Spleen (tissue), 11 donors: ENCODE results near the gene HOXD10. TPM values are rescaled to one million over a fixed set of nuclear protein-coding genes. Genes with fewer than 3 reads are reported as not detected.

Source experiments
- DNase-seq: peaks from one replicate; pipeline ENCODE4 v3.0.0-alpha.2; 2020
- H3K27ac ChIP-seq, 8 donors: fragments of 200-600 bp; sonication (generic) in 7 of 8; 1 replicate in 4 of 8; 2 replicates in 4 of 8; pipeline versions ENCODE4 v1.5.0 to v1.8.0; 2016 to 2021; ENCODE audit warnings: inconsistent platforms in 4 of 8, mild to moderate bottlenecking in 4 of 8, moderate library complexity in 1 of 8
- H3K27me3 ChIP-seq, 7 donors: fragments of 200-600 bp; sonication (generic) in 6 of 7; replicated peaks in 1 of 7; 1 replicate in 4 of 7; 2 replicates in 3 of 7; pipeline versions ENCODE4 v1.5.0 to v1.8.0; 2016 to 2021; ENCODE audit warnings: inconsistent platforms in 3 of 7, mild to moderate bottlenecking in 1 of 7
- H3K36me3 ChIP-seq, 6 donors: fragments of 200-600 bp; sonication (generic) in 5 of 6; 1 replicate in 4 of 6; 2 replicates in 2 of 6; pipeline versions ENCODE4 v1.5.0 to v1.8.0; 2016 to 2021; ENCODE audit warnings: inconsistent platforms in 2 of 6
- H3K4me1 ChIP-seq, 6 donors: fragments of 200-600 bp; sonication (generic) in 5 of 6; 1 replicate in 3 of 6; 2 replicates in 3 of 6; pipeline versions ENCODE4 v1.5.0 to v1.8.0; 2016 to 2021; ENCODE audit warnings: inconsistent platforms in 3 of 6
- H3K4me3 ChIP-seq, 8 donors: fragments of 200-600 bp; sonication (generic) in 7 of 8; 1 replicate in 4 of 8; 2 replicates in 4 of 8; pipeline versions ENCODE4 v1.5.0 to v1.8.0; 2016 to 2021; ENCODE audit warnings: inconsistent platforms in 4 of 8, mild to moderate bottlenecking in 4 of 8, moderate library complexity in 2 of 8
- H3K9me3 ChIP-seq, 8 donors: fragments of 200-600 bp; sonication (generic) in 7 of 8; 1 replicate in 4 of 8; 2 replicates in 4 of 8; pipeline versions ENCODE4 v1.5.0 to v1.8.0; 2016 to 2021; ENCODE audit warnings: inconsistent platforms in 4 of 8
- POLR2A ChIP-seq, 3 donors: fragments of 450-650 bp; IDR thresholded peaks; one replicate each; pipeline ENCODE4 v1.5.1; 2017; ENCODE audit warnings: antibody characterized with exemption in 3 of 3, mild to moderate bottlenecking in 1 of 3
- POLR2AphosphoS5 ChIP-seq, 3 donors: sonication (generic); formaldehyde crosslinking; IDR thresholded peaks; one replicate each; pipeline ENCODE4 v1.5.1; 2017; ENCODE audit warnings: antibody characterized with exemption in 3 of 3
- WGBS, 5 donors: extraction: QIAGEN DNeasy Blood & Tissue Kit in 3 of 5; methylation state at CpG; one replicate each; pipeline versions ENCODE4 v1.1.5 to v1.1.7; 2013 to 2018; 5-methylcytosine and 5-hydroxymethylcytosine counted together
- intact Hi-C: fragments of 100-400 bp; cut with DNase I; formaldehyde crosslinking; loops from one replicate; pipeline ENCODE4 v1.15.0; 2023; ENCODE audit warnings: low total_unique reads
- polyA plus RNA-seq, 3 donors: library from polyadenylated mRNA; stranded (reverse); fragments of 200-250 nt; gene quantifications; one replicate each; pipeline ENCODE4 v1.2.1, GENCODE V29; 2013
- total RNA-seq, 7 donors: library from RNA; depleted of rRNA in 3 of 7; stranded (reverse); fragments of >200 nt in 3 of 7; fragmentation: NEBNext Ultra II Directional in 4 of 7; extraction: Animal tissue kit (Norgen Biotek cat#: 25700) in 4 of 7; gene quantifications; one replicate each; pipeline versions ENCODE4 v1.1.0 to v1.2.1, GENCODE V29; 2016 to 2021
- TF ChIP-seq, protein P1 (sequence below), 11 experiments: fragments of 200-600 bp in 7 of 11; fragments of 450-650 bp in 4 of 11; sonication (generic) in 4 of 11; IDR thresholded peaks in 8 of 11; conservative IDR thresholded peaks in 3 of 11; 1 replicate in 7 of 11; 2 replicates in 4 of 11; pipeline versions ENCODE4 v1.4.0 to v1.8.0; 2016 to 2021; ENCODE audit warnings: antibody characterized with exemption in 11 of 11, inconsistent platforms in 4 of 11, mild to moderate bottlenecking in 1 of 11
- donor health status: healthy with polysubstance abuse.
- donor health status: DM: no; HTN: no; CAD: no; lungs with moderate emphysema.
- donor health status: DM: no; HTN: no; CAD: no.
- donor health status: Bipolar disorder and iron deficiency.
- donor health status: healthy.
- donor health status: DM: no; HTN: no; CAD: no.
- donor health status: DM: yes; HTN: yes; CAD: no.

HOXD10 gene
- total and polyA plus RNA-seq, 10 donors = 0.06 TPM; not detected in 9

DNA sequence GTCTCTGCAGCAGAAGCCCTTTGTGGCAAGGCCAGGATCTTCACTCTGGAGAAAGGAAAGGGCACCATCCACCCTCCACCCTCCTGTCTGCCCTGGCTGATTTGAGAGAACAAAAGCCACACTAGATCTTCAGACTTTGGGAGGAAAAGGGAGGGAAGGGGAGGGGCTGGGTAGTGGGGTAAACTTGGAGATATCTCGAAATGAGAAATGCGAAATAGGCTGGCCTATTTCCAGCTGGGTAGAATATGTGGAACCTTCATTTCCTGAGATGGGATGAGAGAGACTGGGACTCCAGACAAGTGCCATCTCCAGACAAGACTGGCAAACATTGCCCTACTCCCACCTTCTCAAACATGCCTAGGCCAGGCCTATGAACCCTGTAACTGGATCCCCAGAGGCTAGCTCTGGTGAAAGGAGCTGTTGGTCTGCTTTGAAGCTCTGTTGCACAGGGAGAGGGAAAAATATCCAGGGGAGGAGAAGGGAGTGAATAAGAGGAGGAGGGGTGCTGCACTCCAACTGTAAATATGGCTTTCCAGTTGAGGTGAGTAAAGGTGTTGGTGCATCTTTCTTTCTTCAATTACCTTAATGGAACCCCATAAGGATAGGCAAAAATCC, 15.3 kb upstream of the HOXD10 start:
- 10 to 23% (median 12%) methylated on average over 2 of the region's 2 CpGs for WGBS, 5 donors
- Histone ChIP-seq H3K9me3 (peaks cover 0 to 5% (median 0%) of the 10 kb centered on the region in 8 donors), H3K4me3 (no peak overlapping the region), H3K27ac (no peak overlapping the region), H3K36me3 (no peaks in the 10 kb centered on the region), H3K27me3 (peaks cover 26 to 100% (median 100%) of the 10 kb centered on the region in 7 donors), H3K4me1 (peaks cover 11 to 69% (median 48%) of the 10 kb centered on the region in 6 donors)
- no peak for DNase-seq
- intact Hi-C loops = loop anchor here (5.0 kb wide), 1 partner anchor 414 kb away; no protein-coding TSS in a partner anchor
- TF ChIP-seq POLR2A (IDR thresholded peaks at IDR 0.05) (no peak), POLR2AphosphoS5 (IDR thresholded peaks at IDR 0.05) (no peak)
- TF ChIP-seq, protein P1, sequence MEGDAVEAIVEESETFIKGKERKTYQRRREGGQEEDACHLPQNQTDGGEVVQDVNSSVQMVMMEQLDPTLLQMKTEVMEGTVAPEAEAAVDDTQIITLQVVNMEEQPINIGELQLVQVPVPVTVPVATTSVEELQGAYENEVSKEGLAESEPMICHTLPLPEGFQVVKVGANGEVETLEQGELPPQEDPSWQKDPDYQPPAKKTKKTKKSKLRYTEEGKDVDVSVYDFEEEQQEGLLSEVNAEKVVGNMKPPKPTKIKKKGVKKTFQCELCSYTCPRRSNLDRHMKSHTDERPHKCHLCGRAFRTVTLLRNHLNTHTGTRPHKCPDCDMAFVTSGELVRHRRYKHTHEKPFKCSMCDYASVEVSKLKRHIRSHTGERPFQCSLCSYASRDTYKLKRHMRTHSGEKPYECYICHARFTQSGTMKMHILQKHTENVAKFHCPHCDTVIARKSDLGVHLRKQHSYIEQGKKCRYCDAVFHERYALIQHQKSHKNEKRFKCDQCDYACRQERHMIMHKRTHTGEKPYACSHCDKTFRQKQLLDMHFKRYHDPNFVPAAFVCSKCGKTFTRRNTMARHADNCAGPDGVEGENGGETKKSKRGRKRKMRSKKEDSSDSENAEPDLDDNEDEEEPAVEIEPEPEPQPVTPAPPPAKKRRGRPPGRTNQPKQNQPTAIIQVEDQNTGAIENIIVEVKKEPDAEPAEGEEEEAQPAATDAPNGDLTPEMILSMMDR (IDR thresholded peaks at IDR 0.05 in 8 of 11, conservative IDR thresholded peaks at IDR 0.05 in 3 of 11) = no peak

DNA sequence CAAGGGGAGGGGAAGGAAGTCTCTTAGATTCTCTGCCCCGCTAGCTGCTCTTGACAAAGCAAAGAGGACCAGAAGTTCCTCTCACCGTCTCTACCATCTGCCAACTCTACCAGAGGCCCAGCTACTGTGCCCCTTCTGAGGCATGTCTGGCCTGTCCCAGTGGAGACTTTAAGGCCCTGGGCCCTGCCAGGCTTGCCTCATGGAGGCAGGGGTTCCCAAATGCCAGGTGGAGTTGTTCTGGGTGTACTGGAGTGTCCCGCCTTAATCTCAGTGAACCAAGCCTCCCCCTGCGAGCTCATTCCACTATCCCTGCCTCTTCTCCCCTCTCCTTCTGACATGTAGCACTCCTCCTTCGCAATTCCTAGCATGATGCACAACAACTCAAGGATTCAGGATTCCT, 14.7 kb upstream of the HOXD10 start:
- H3K4me3 ChIP-seq = no peak overlapping the region
- no peak overlapping the region for H3K27ac ChIP-seq
- H3K9me3 ChIP-seq = peaks cover 0 to 6% (median 0%) of the 10 kb centered on the region in 8 donors
- no peaks in the 10 kb centered on the region for H3K36me3 ChIP-seq
- 19 to 29% (median 28%) methylated on average over 5 of the region's 5 CpGs for WGBS, 5 donors
- TF ChIP-seq POLR2A (IDR thresholded peaks at IDR 0.05) (no peak), POLR2AphosphoS5 (IDR thresholded peaks at IDR 0.05) (no peak)
- TF ChIP-seq, protein P1 (IDR thresholded peaks at IDR 0.05 in 8 of 11, conservative IDR thresholded peaks at IDR 0.05 in 3 of 11) = no peak
- intact Hi-C loops = loop anchor here (5.0 kb wide), 1 partner anchor 415 kb away; no protein-coding TSS in a partner anchor
- no peak for DNase-seq
- peaks cover 16 to 69% (median 48%) of the 10 kb centered on the region in 6 donors for H3K4me1 ChIP-seq
- peaks cover 26 to 100% (median 100%) of the 10 kb centered on the region in 7 donors for H3K27me3 ChIP-seq

DNA sequence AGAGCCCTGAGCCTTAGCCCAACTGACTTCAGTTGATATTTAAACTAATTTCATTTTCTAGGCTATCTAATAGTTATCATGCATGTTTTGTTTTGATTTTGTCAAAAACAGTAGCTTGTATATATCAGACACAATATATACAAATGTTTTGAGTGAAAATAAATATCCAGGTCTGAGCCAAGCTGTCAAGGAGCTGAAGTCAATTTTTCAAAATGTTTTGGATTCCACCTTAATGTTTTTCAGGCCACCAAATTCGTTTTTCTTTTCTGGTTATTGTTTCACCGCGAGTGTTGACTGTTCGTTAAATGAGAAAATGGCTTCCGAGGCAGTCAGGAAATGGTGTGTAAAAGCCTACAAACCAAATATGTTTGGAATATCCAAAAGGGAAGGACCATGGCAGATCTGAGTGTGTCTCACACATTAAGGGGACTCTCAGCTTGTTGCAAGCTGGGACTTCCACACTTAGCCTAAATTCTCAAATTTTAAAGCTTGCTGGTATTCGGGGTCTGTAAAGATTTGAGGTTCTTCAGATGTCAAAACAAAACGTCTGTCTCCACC, 14.2 kb upstream of the HOXD10 start:
- no peak for DNase-seq
- peaks cover 26 to 100% (median 100%) of the 10 kb centered on the region in 7 donors for H3K27me3 ChIP-seq
- no peak overlapping the region for H3K4me3 ChIP-seq
- WGBS, 5 donors = 8 to 21% (median 14%) methylated on average over 6 to 7 of the region's 7 CpGs
- TF ChIP-seq POLR2AphosphoS5 (IDR thresholded peaks at IDR 0.05) (no peak), POLR2A (IDR thresholded peaks at IDR 0.05) (no peak)
- TF ChIP-seq, protein P1 (IDR thresholded peaks at IDR 0.05 in 8 of 11, conservative IDR thresholded peaks at IDR 0.05 in 3 of 11) = no peak
- peaks cover 0 to 10% (median 0%) of the 10 kb centered on the region in 8 donors for H3K9me3 ChIP-seq
- H3K36me3 ChIP-seq = no peaks in the 10 kb centered on the region
- peaks cover 16 to 69% (median 48%) of the 10 kb centered on the region in 6 donors for H3K4me1 ChIP-seq
- H3K27ac ChIP-seq = no peak overlapping the region
- intact Hi-C loops = loop anchor here (5.0 kb wide), 1 partner anchor 415 kb away; no protein-coding TSS in a partner anchor

DNA sequence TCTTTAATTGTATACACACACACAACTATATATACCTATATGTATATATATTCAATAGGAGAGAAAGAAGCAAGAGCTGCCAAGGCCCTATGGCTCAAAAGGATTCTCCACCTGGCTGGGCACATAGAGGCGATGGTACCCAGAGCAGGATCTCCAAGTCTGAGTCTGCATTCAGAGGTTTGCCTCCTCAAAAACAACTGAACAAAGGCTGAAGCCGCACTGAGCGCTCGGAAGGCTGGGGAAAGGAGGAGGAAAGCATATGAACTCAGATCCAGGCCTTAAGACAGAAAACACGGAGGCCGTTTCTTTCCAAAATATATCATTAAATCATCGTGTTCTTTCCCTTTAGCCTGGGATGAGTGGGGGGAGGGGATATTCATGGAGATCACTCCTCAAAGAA, 13.4 kb upstream of the HOXD10 start:
- peaks cover 0 to 10% (median 0%) of the 10 kb centered on the region in 8 donors for H3K9me3 ChIP-seq
- no peak for DNase-seq
- WGBS, 5 donors = 21 to 28% (median 24%) methylated on average over 7 of the region's 7 CpGs
- H3K36me3 ChIP-seq = no peaks in the 10 kb centered on the region
- H3K27me3 ChIP-seq = peaks cover 20 to 100% (median 99%) of the 10 kb centered on the region in 7 donors
- TF ChIP-seq POLR2AphosphoS5 (IDR thresholded peaks at IDR 0.05) (no peak), POLR2A (IDR thresholded peaks at IDR 0.05) (no peak)
- TF ChIP-seq, protein P1 (IDR thresholded peaks at IDR 0.05 in 8 of 11, conservative IDR thresholded peaks at IDR 0.05 in 3 of 11) = no peak
- H3K27ac ChIP-seq = no peak overlapping the region
- H3K4me1 ChIP-seq = peaks cover 15 to 67% (median 43%) of the 10 kb centered on the region in 6 donors
- intact Hi-C loops = loop anchor here (5.0 kb wide), 1 partner anchor 416 kb away; no protein-coding TSS in a partner anchor
- no peak overlapping the region for H3K4me3 ChIP-seq
